ENCODE data around the gene KCNIP4.

DNA sequence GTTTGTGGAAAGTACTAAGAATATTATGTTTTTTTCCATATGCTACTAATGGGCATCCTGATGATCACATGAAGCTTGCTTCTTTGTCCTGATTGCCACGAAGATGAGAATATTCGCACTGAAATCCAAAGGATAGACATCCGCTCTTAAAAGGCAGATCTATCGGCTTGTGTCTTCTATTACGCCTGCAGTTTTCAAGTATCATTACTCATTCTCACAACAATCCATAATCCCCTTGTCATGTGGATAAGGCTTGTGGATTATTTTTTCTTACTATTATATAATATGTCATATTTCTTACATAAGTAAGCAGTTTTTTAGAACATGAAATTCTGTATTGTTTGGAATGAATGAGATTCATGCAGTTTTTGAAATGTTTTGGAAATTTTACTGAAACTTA is 62.8 kb downstream of the KCNIP4 start:
- TF ChIP-seq POLR2A (IDR thresholded peaks at IDR 0.05): no peak
- TF ChIP-seq, protein P1, sequence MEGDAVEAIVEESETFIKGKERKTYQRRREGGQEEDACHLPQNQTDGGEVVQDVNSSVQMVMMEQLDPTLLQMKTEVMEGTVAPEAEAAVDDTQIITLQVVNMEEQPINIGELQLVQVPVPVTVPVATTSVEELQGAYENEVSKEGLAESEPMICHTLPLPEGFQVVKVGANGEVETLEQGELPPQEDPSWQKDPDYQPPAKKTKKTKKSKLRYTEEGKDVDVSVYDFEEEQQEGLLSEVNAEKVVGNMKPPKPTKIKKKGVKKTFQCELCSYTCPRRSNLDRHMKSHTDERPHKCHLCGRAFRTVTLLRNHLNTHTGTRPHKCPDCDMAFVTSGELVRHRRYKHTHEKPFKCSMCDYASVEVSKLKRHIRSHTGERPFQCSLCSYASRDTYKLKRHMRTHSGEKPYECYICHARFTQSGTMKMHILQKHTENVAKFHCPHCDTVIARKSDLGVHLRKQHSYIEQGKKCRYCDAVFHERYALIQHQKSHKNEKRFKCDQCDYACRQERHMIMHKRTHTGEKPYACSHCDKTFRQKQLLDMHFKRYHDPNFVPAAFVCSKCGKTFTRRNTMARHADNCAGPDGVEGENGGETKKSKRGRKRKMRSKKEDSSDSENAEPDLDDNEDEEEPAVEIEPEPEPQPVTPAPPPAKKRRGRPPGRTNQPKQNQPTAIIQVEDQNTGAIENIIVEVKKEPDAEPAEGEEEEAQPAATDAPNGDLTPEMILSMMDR (IDR thresholded peaks at IDR 0.05): no peak
